GM18526 (cell line): ENCODE results near the gene MYOZ2.

Source experiments
- POLR2A ChIP-seq: IDR thresholded peaks from 3 replicates; pipeline ENCODE4 v1.6.1; 2011; ENCODE audit not compliant: insufficient read length; ENCODE audit errors: extremely low read depth

The MYOZ2 gene

GRCh38 chr4:119135721-119136121 lies at the start of gene MYOZ2:
MYOZ2 (plus strand) TSS chr4:119135832; CDS start chr4:119136526, 694 bp downstream.
- no peak for TF ChIP-seq POLR2A

GRCh38 chr4:119087121-119087520 lies 48.5 kb upstream of the MYOZ2 start:
- no peak for TF ChIP-seq POLR2A

GRCh38 chr4:119087656-119088055 lies 48.0 kb upstream of the MYOZ2 start:
- no peak for TF ChIP-seq POLR2A

GRCh38 chr4:119093042-119093827 lies 42.4 kb upstream of the MYOZ2 start:
- no peak for TF ChIP-seq POLR2A

GRCh38 chr4:119097282-119097900 lies 38.2 kb upstream of the MYOZ2 start:
- no peak for TF ChIP-seq POLR2A

GRCh38 chr4:119098306-119098705 lies 37.3 kb upstream of the MYOZ2 start:
- no peak for TF ChIP-seq POLR2A

- TF ChIP-seq POLR2A: no peak
Measured at GRCh38 chr4:119099227-119099810, 36.3 kb upstream of the MYOZ2 start.

GRCh38 chr4:119100655-119101054 lies 35.0 kb upstream of the MYOZ2 start:
- no peak for TF ChIP-seq POLR2A

- TF ChIP-seq POLR2A: no peak
Measured at GRCh38 chr4:119103263-119103662, 32.4 kb upstream of the MYOZ2 start.

GRCh38 chr4:119104644-119105273 lies 30.9 kb upstream of the MYOZ2 start:
- no peak for TF ChIP-seq POLR2A

- TF ChIP-seq POLR2A: no peak
Measured at GRCh38 chr4:119105605-119106004, 30.0 kb upstream of the MYOZ2 start.

- TF ChIP-seq POLR2A: no peak
Measured at GRCh38 chr4:119106036-119107000, 29.3 kb upstream of the MYOZ2 start.

- no peak for TF ChIP-seq POLR2A
Measured at GRCh38 chr4:119110121-119110520, 25.5 kb upstream of the MYOZ2 start.

- TF ChIP-seq POLR2A: no peak
Measured at GRCh38 chr4:119111296-119111695, 24.3 kb upstream of the MYOZ2 start.
